ENCODE results near the gene CAMKK2. TPM values are rescaled to one million over a fixed set of nuclear protein-coding genes. Genes with fewer than 3 reads are reported as not detected.
A peak's percentile ranks its signal among the peaks of the same experiment; 100 is the strongest.

The CAMKK2 gene
- total RNA-seq, 1 donor from 2014 or later, result 20.5 TPM

- no peaks in the 10 kb centered on the region for H3K9me3 Mint-ChIP-seq
- no peak overlapping the region for H3K4me3 Mint-ChIP-seq
- H3K27ac Mint-ChIP-seq, result no peak overlapping the region
- TF ChIP-seq CTCF (IDR thresholded peaks at IDR 0.05), result no peak
- ChIA-PET CTCF (interaction anchor here (1.2 kb wide), 1 partner anchor 26 kb away, joined by 3 read pairs; no protein-coding TSS in a partner anchor), POLR2A (no interaction called here)
- intact Hi-C loops (cut with micrococcal nuclease), result no loop called here
- DNase-seq (no peak), ATAC-seq (ENCODE audit: low read depth) (no peak)
- H3K36me3 Mint-ChIP-seq (ENCODE audit: low read depth), result peaks cover 91% of the 10 kb centered on the region
- peaks cover 5% of the 10 kb centered on the region for H3K4me1 Mint-ChIP-seq
- no peaks in the 10 kb centered on the region for H3K27me3 Mint-ChIP-seq
Measured at GRCh38 chr12:121328620-121329019, 32.1 kb upstream of the CAMKK2 start.

GRCh38 chr12:121326996-121327674 is 30.6 kb upstream of the CAMKK2 start:
- intact Hi-C loops (cut with micrococcal nuclease), result no loop called here
- ATAC-seq (ENCODE audit: low read depth), result no peak
- Mint-ChIP-seq H3K4me1 (peaks cover 5% of the 10 kb centered on the region), H3K27me3 (no peaks in the 10 kb centered on the region), H3K4me3 (no peak overlapping the region), H3K27ac (no peak overlapping the region), H3K9me3 (no peaks in the 10 kb centered on the region), H3K36me3 (ENCODE audit: low read depth) (peaks cover 93% of the 10 kb centered on the region)
- CTCF ChIA-PET, result no interaction called here
- POLR2A ChIA-PET, result interaction anchor here (0.6 kb wide), 1 partner anchor 23 kb away, joined by 3 read pairs; no protein-coding TSS in a partner anchor
- no peak for DNase-seq
- no peak for TF ChIP-seq CTCF (IDR thresholded peaks at IDR 0.05)

- CTCF ChIA-PET, result no interaction called here
- DNase-seq (no peak), ATAC-seq (ENCODE audit: low read depth) (no peak)
- Mint-ChIP-seq H3K27ac (no peak overlapping the region), H3K27me3 (no peaks in the 10 kb centered on the region), H3K36me3 (ENCODE audit: low read depth) (peaks cover 86% of the 10 kb centered on the region), H3K4me1 (peaks cover 5% of the 10 kb centered on the region), H3K9me3 (no peaks in the 10 kb centered on the region), H3K4me3 (no peak overlapping the region)
- intact Hi-C loops (cut with micrococcal nuclease), result no loop called here
- POLR2A ChIA-PET, result no interaction called here
- no peak for TF ChIP-seq CTCF (IDR thresholded peaks at IDR 0.05)
Measured at GRCh38 chr12:121325922-121326396, 29.4 kb upstream of the CAMKK2 start.

GRCh38 chr12:121323908-121324307 is 27.4 kb upstream of the CAMKK2 start:
- H3K4me1 Mint-ChIP-seq, result peaks cover 5% of the 10 kb centered on the region
- no peak overlapping the region for H3K4me3 Mint-ChIP-seq
- no peaks in the 10 kb centered on the region for H3K9me3 Mint-ChIP-seq
- no peak for TF ChIP-seq CTCF (IDR thresholded peaks at IDR 0.05)
- H3K27ac Mint-ChIP-seq, result no peak overlapping the region
- intact Hi-C loops (cut with micrococcal nuclease), result no loop called here
- DNase-seq, result no peak
- H3K36me3 Mint-ChIP-seq (ENCODE audit: low read depth), result peaks cover 74% of the 10 kb centered on the region
- no peak for ATAC-seq (ENCODE audit: low read depth)
- POLR2A ChIA-PET, result no interaction called here
- CTCF ChIA-PET, result interaction anchor here (1.8 kb wide), 1 partner anchor 11 kb away, joined by 8 read pairs; no protein-coding TSS in a partner anchor
- H3K27me3 Mint-ChIP-seq, result no peaks in the 10 kb centered on the region

- TF ChIP-seq CTCF (IDR thresholded peaks at IDR 0.05), result no peak
- POLR2A ChIA-PET, result no interaction called here
- Mint-ChIP-seq H3K4me3 (no peak overlapping the region), H3K4me1 (peaks cover 4% of the 10 kb centered on the region), H3K27ac (peak overlapping the region; percentile 66), H3K9me3 (no peaks in the 10 kb centered on the region), H3K36me3 (ENCODE audit: low read depth) (peaks cover 64% of the 10 kb centered on the region), H3K27me3 (no peaks in the 10 kb centered on the region)
- CTCF ChIA-PET, result interaction anchor here (1.4 kb wide), 1 partner anchor 13 kb away, joined by 4 read pairs; no protein-coding TSS in a partner anchor
- ATAC-seq (ENCODE audit: low read depth) (no peak), DNase-seq (no peak)
- intact Hi-C loops (cut with micrococcal nuclease), result no loop called here
Measured at GRCh38 chr12:121318121-121318520, 21.6 kb upstream of the CAMKK2 start.
